NCI-H187 treated with DMSO at 0.1 percent for 48 hours (cell line): Measurements from ENCODE around the gene MAP4K2.
"Not testable (repeated sequence)": the region's sequence is repeated elsewhere in the genome, so short reads cannot be mapped to it uniquely, and the experiment has no call there.

ENCODE experiments used
- DNase-seq: peaks from one replicate; lab custom pipeline; 2025; lab: John Stamatoyannopoulos, UW

MAP4K2 gene

GRCh38 chr11:64838600-64839334, 35.8 kb upstream of the MAP4K2 start:
- DNase-seq: no peak

- DNase-seq: no peak
These were observed 34.9 kb upstream of the MAP4K2 start for GRCh38 chr11:64837887-64838351.

- no peak for DNase-seq
These were observed 33.5 kb upstream of the MAP4K2 start for GRCh38 chr11:64836448-64837072.

GRCh38 chr11:64835616-64836447, 32.8 kb upstream of the MAP4K2 start:
- no peak for DNase-seq

GRCh38 chr11:64834723-64835615, 32.0 kb upstream of the MAP4K2 start:
- no peak for DNase-seq

- DNase-seq: no peak
These were observed 31.2 kb upstream of the MAP4K2 start for GRCh38 chr11:64834031-64834722.

- DNase-seq: no peak
These were observed 30.5 kb upstream of the MAP4K2 start for GRCh38 chr11:64833509-64833908.

GRCh38 chr11:64833198-64833502, 30.1 kb upstream of the MAP4K2 start:
- no peak for DNase-seq

- DNase-seq: no peak
These were observed 29.6 kb upstream of the MAP4K2 start for GRCh38 chr11:64832467-64833197.

GRCh38 chr11:64831411-64831891, 28.4 kb upstream of the MAP4K2 start:
- DNase-seq: no peak

GRCh38 chr11:64829536-64830251, 26.7 kb upstream of the MAP4K2 start:
- DNase-seq: no peak

- DNase-seq: no peak
These were observed 24.4 kb upstream of the MAP4K2 start for GRCh38 chr11:64827451-64827839.

- no peak for DNase-seq
These were observed 23.8 kb upstream of the MAP4K2 start for GRCh38 chr11:64826578-64827450.

- no peak for DNase-seq
These were observed 23.0 kb upstream of the MAP4K2 start for GRCh38 chr11:64826062-64826461.

- DNase-seq: no peak
These were observed 20.6 kb upstream of the MAP4K2 start for GRCh38 chr11:64823568-64824119.

GRCh38 chr11:64817476-64817875, 14.5 kb upstream of the MAP4K2 start:
- no peak for DNase-seq

GRCh38 chr11:64815433-64815832, 12.4 kb upstream of the MAP4K2 start:
- not testable (repeated sequence) for DNase-seq

GRCh38 chr11:64814712-64815187, 11.7 kb upstream of the MAP4K2 start:
- DNase-seq: no peak
